ENCODE data around the gene EXOG.

DNA sequence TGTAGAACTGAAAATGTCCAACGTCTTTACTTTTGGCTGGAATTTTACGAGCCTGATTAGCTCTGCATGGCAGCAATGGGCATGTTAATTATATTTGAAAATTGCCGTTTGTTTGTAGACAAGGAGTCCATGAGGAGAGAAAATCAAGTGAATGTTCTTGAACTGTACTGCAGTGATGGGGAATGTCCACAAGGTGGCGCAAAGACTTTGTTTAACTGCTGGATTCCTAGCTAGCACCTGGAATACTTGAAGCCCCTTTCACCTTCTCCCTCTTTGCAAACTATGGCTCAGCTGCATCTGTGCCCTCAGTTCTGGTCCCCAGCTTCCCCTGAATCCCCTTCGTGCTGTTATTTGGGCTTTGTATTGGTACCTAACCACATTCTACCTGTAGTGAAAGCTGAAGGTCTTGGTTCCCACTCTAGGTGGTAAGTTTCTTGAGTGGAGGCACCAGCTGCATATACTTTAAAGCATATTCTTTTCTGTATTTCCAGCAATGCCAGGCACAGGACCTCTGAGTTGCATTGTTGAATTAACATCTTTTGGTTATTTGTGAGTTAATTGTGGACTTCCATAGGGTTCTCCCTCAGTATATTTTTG lies 25.3 kb downstream of the EXOG start:
- TF ChIP-seq POLR2A (IDR thresholded peaks at IDR 0.05; ENCODE audit: insufficient read depth in 1 of 2, low read depth in 2 of 2, low read length in 2 of 2) (no peak), CTCF (CRISPR knock-in tag; IDR thresholded peaks at IDR 0.05) (peak; percentile 87), RFX5 (IDR thresholded peaks at IDR 0.05; ENCODE audit: low read depth, low read length) (no peak), ZNF703 (CRISPR knock-in tag; IDR thresholded peaks at IDR 0.05; ENCODE audit: borderline replicate concordance) (no peak), TBX2 (CRISPR knock-in tag; IDR thresholded peaks at IDR 0.05; ENCODE audit: borderline replicate concordance) (no peak)
